ENCODE results near the gene TESK1.

DNA sequence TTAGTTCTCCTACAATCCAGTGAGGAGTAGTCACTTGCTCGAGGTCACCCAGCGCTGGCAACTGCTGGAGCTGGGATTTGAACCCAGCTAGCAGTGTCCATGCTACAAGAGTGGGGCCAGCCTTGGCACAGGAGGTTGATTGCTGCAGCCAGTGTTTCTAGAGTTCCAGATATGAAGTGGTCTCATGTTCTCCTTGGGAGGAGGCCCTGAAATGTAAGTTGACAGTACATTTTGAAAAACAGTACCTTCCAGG, 53.8 kb downstream of the TESK1 start:
- TF ChIP-seq, protein P1, sequence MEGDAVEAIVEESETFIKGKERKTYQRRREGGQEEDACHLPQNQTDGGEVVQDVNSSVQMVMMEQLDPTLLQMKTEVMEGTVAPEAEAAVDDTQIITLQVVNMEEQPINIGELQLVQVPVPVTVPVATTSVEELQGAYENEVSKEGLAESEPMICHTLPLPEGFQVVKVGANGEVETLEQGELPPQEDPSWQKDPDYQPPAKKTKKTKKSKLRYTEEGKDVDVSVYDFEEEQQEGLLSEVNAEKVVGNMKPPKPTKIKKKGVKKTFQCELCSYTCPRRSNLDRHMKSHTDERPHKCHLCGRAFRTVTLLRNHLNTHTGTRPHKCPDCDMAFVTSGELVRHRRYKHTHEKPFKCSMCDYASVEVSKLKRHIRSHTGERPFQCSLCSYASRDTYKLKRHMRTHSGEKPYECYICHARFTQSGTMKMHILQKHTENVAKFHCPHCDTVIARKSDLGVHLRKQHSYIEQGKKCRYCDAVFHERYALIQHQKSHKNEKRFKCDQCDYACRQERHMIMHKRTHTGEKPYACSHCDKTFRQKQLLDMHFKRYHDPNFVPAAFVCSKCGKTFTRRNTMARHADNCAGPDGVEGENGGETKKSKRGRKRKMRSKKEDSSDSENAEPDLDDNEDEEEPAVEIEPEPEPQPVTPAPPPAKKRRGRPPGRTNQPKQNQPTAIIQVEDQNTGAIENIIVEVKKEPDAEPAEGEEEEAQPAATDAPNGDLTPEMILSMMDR (conservative IDR thresholded peaks at IDR 0.05; ENCODE audit: low read depth, low read length), result no peak
- TF ChIP-seq CEBPB (IDR thresholded peaks at IDR 0.05; ENCODE audit: low read depth, low read length) (no peak), BHLHE40 (IDR thresholded peaks at IDR 0.05; ENCODE audit: low read depth, low read length) (no peak), POLR2A (IDR thresholded peaks at IDR 0.05; ENCODE audit: low read depth, low read length) (no peak), RCOR1 (IDR thresholded peaks at IDR 0.05; ENCODE audit: insufficient replicate concordance, low read length) (no peak), RFX5 (IDR thresholded peaks at IDR 0.05; ENCODE audit: low read depth, low read length) (no peak), MXI1 (IDR thresholded peaks at IDR 0.05; ENCODE audit: borderline replicate concordance, low read depth, low read length) (no peak), SMC3 (IDR thresholded peaks at IDR 0.05; ENCODE audit: low read depth, low read length) (no peak), FOS (IDR thresholded peaks at IDR 0.05; ENCODE audit: low read depth, low read length) (0 out of 2 replicates have a peak, but pooled peaks have one; percentile 23), NFE2L2 (IDR thresholded peaks at IDR 0.05; ENCODE audit: low read depth, low read length) (no peak), RAD21 (IDR thresholded peaks at IDR 0.05; ENCODE audit: low read length) (no peak)
- TF ChIP-seq, protein P2, sequence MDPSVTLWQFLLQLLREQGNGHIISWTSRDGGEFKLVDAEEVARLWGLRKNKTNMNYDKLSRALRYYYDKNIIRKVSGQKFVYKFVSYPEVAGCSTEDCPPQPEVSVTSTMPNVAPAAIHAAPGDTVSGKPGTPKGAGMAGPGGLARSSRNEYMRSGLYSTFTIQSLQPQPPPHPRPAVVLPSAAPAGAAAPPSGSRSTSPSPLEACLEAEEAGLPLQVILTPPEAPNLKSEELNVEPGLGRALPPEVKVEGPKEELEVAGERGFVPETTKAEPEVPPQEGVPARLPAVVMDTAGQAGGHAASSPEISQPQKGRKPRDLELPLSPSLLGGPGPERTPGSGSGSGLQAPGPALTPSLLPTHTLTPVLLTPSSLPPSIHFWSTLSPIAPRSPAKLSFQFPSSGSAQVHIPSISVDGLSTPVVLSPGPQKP (IDR thresholded peaks at IDR 0.05; ENCODE audit: borderline replicate concordance, low read depth, low read length), result no peak
- TF ChIP-seq, protein P3, sequence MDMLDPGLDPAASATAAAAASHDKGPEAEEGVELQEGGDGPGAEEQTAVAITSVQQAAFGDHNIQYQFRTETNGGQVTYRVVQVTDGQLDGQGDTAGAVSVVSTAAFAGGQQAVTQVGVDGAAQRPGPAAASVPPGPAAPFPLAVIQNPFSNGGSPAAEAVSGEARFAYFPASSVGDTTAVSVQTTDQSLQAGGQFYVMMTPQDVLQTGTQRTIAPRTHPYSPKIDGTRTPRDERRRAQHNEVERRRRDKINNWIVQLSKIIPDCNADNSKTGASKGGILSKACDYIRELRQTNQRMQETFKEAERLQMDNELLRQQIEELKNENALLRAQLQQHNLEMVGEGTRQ (IDR thresholded peaks at IDR 0.05; ENCODE audit: low read depth, low read length), result no peak

All from IMR-90 (cell line).